ENCODE data around the gene AGBL5.

The AGBL5 gene

GRCh38 chr2:27050281-27050995, 1.0 kb upstream of the AGBL5 start:
- CTCF ChIA-PET = interaction anchor here (0.6 to 3.1 kb wide), 11 partner anchors 12 to 88 kb away, joined by 3 to 21 read pairs (median 4); partner anchors contain the start of genes ABHD1 and TMEM214
- H3K27me3 Mint-ChIP-seq = peaks cover 13% of the 10 kb centered on the region
- peak; percentile 93 for DNase-seq
- H3K36me3 Mint-ChIP-seq = peaks cover 20% of the 10 kb centered on the region
- H3K4me1 Mint-ChIP-seq = peaks cover 27% of the 10 kb centered on the region
- peak overlapping the region; percentile 92 for H3K4me3 Mint-ChIP-seq
- H3K27ac Mint-ChIP-seq = peak overlapping the region; percentile 98
- peaks cover 2% of the 10 kb centered on the region for H3K9me3 Mint-ChIP-seq

- Mint-ChIP-seq H3K9me3 (peaks cover 2% of the 10 kb centered on the region), H3K27me3 (peaks cover 13% of the 10 kb centered on the region), H3K27ac (peak overlapping the region; percentile 84), H3K4me1 (peaks cover 27% of the 10 kb centered on the region), H3K4me3 (peak overlapping the region; percentile 85), H3K36me3 (peaks cover 26% of the 10 kb centered on the region)
- DNase-seq = no peak
- CTCF ChIA-PET = interaction anchor here (1.1 to 3.1 kb wide), 7 partner anchors 10 to 47 kb away, joined by 3 to 21 read pairs (median 5); partner anchors contain the start of genes OST4 and TMEM214
Measured at GRCh38 chr2:27051902-27052645, 606 bp downstream of the AGBL5 start.

- peaks cover 13% of the 10 kb centered on the region for H3K27me3 Mint-ChIP-seq
- no peak overlapping the region for H3K27ac Mint-ChIP-seq
- no peak for DNase-seq
- H3K9me3 Mint-ChIP-seq = peaks cover 2% of the 10 kb centered on the region
- peaks cover 26% of the 10 kb centered on the region for H3K36me3 Mint-ChIP-seq
- peaks cover 26% of the 10 kb centered on the region for H3K4me1 Mint-ChIP-seq
- peak overlapping the region; percentile 10 for H3K4me3 Mint-ChIP-seq
- CTCF ChIA-PET = no interaction called here
Measured at GRCh38 chr2:27053321-27053720, 1.9 kb downstream of the AGBL5 start.

GRCh38 chr2:27053776-27054175, 2.3 kb downstream of the AGBL5 start:
- H3K27ac Mint-ChIP-seq = peak overlapping the region; percentile 5
- H3K9me3 Mint-ChIP-seq = peaks cover 2% of the 10 kb centered on the region
- no peak overlapping the region for H3K4me3 Mint-ChIP-seq
- DNase-seq = no peak
- peaks cover 13% of the 10 kb centered on the region for H3K27me3 Mint-ChIP-seq
- CTCF ChIA-PET = no interaction called here
- peaks cover 26% of the 10 kb centered on the region for H3K4me1 Mint-ChIP-seq
- peaks cover 26% of the 10 kb centered on the region for H3K36me3 Mint-ChIP-seq

- H3K4me1 Mint-ChIP-seq = peaks cover 19% of the 10 kb centered on the region
- peaks cover 28% of the 10 kb centered on the region for H3K36me3 Mint-ChIP-seq
- no peak for DNase-seq
- no peak overlapping the region for H3K27ac Mint-ChIP-seq
- H3K27me3 Mint-ChIP-seq = peaks cover 13% of the 10 kb centered on the region
- H3K9me3 Mint-ChIP-seq = peaks cover 2% of the 10 kb centered on the region
- CTCF ChIA-PET = no interaction called here
- no peak overlapping the region for H3K4me3 Mint-ChIP-seq
Measured at GRCh38 chr2:27054721-27055120, 3.3 kb downstream of the AGBL5 start.

GRCh38 chr2:27057184-27057583, 5.7 kb downstream of the AGBL5 start:
- Mint-ChIP-seq H3K4me1 (peaks cover 9% of the 10 kb centered on the region), H3K27ac (no peak overlapping the region), H3K27me3 (no peaks in the 10 kb centered on the region), H3K9me3 (no peaks in the 10 kb centered on the region), H3K4me3 (no peak overlapping the region), H3K36me3 (peaks cover 22% of the 10 kb centered on the region)
- CTCF ChIA-PET = no interaction called here
- DNase-seq = no peak

- CTCF ChIA-PET = interaction anchor here (0.9 kb wide), 1 partner anchor 11 kb away, joined by 3 read pairs; no protein-coding TSS in a partner anchor
- Mint-ChIP-seq H3K4me3 (no peak overlapping the region), H3K4me1 (peaks cover under 1% of the 10 kb centered on the region), H3K27me3 (no peaks in the 10 kb centered on the region), H3K9me3 (no peaks in the 10 kb centered on the region), H3K27ac (no peak overlapping the region), H3K36me3 (peaks cover 29% of the 10 kb centered on the region)
- no peak for DNase-seq
Measured at GRCh38 chr2:27058210-27058609, 6.7 kb downstream of the AGBL5 start.

- Mint-ChIP-seq H3K4me1 (no peaks in the 10 kb centered on the region), H3K9me3 (no peaks in the 10 kb centered on the region), H3K27ac (no peak overlapping the region), H3K27me3 (no peaks in the 10 kb centered on the region), H3K36me3 (peaks cover 24% of the 10 kb centered on the region), H3K4me3 (no peak overlapping the region)
- CTCF ChIA-PET = interaction anchor here (1.4 kb wide), 1 partner anchor 243 kb away, joined by 3 read pairs; no protein-coding TSS in a partner anchor
- no peak for DNase-seq
Measured at GRCh38 chr2:27059141-27059820, 7.8 kb downstream of the AGBL5 start.

- no peaks in the 10 kb centered on the region for H3K9me3 Mint-ChIP-seq
- H3K27ac Mint-ChIP-seq = no peak overlapping the region
- no peaks in the 10 kb centered on the region for H3K4me1 Mint-ChIP-seq
- DNase-seq = no peak
- CTCF ChIA-PET = interaction anchor here (0.6 kb wide), 1 partner anchor 44 kb away, joined by 3 read pairs; no protein-coding TSS in a partner anchor
- H3K36me3 Mint-ChIP-seq = peaks cover 23% of the 10 kb centered on the region
- H3K27me3 Mint-ChIP-seq = no peaks in the 10 kb centered on the region
- no peak overlapping the region for H3K4me3 Mint-ChIP-seq
Measured at GRCh38 chr2:27060323-27060722, 8.9 kb downstream of the AGBL5 start.

- H3K4me3 Mint-ChIP-seq = no peak overlapping the region
- no peak for DNase-seq
- H3K9me3 Mint-ChIP-seq = no peaks in the 10 kb centered on the region
- peaks cover 33% of the 10 kb centered on the region for H3K4me1 Mint-ChIP-seq
- no peaks in the 10 kb centered on the region for H3K27me3 Mint-ChIP-seq
- CTCF ChIA-PET = no interaction called here
- no peak overlapping the region for H3K27ac Mint-ChIP-seq
- H3K36me3 Mint-ChIP-seq = peaks cover 50% of the 10 kb centered on the region
Measured at GRCh38 chr2:27065128-27065527, 13.7 kb downstream of the AGBL5 start.

GRCh38 chr2:27067385-27067784, 15.9 kb downstream of the AGBL5 start:
- Mint-ChIP-seq H3K4me3 (no peak overlapping the region), H3K36me3 (peaks cover 56% of the 10 kb centered on the region), H3K9me3 (no peaks in the 10 kb centered on the region), H3K27me3 (no peaks in the 10 kb centered on the region), H3K27ac (peak overlapping the region; percentile 55), H3K4me1 (peaks cover 45% of the 10 kb centered on the region)
- no peak for DNase-seq
- CTCF ChIA-PET = no interaction called here

- Mint-ChIP-seq H3K27me3 (no peaks in the 10 kb centered on the region), H3K36me3 (peaks cover 49% of the 10 kb centered on the region), H3K27ac (no peak overlapping the region), H3K9me3 (no peaks in the 10 kb centered on the region), H3K4me3 (peak overlapping the region; percentile 99), H3K4me1 (peaks cover 62% of the 10 kb centered on the region)
- CTCF ChIA-PET = interaction anchor here (0.8 kb wide), 1 partner anchor 11 kb away, joined by 3 read pairs; no protein-coding TSS in a partner anchor
- DNase-seq = no peak
Measured at GRCh38 chr2:27069436-27069835, 18.0 kb downstream of the AGBL5 start.

- CTCF ChIA-PET = no interaction called here
- Mint-ChIP-seq H3K4me1 (peaks cover 68% of the 10 kb centered on the region), H3K36me3 (peaks cover 46% of the 10 kb centered on the region)
Measured at GRCh38 chr2:27069961-27070618, 18.6 kb downstream of the AGBL5 start.

More at GRCh38 chr2:27069961-27070618, 18.6 kb downstream of the AGBL5 start:
- no peaks in the 10 kb centered on the region for H3K27me3 Mint-ChIP-seq
- peak overlapping the region; percentile 98 for H3K27ac Mint-ChIP-seq
- peak overlapping the region; percentile 99 for H3K4me3 Mint-ChIP-seq
- no peak for DNase-seq
- no peaks in the 10 kb centered on the region for H3K9me3 Mint-ChIP-seq

Measured in activated naive CD4-positive, alpha-beta T cell treated with anti-CD3 and anti-CD28 coated beads, Interleukin-2, amount 10 ng/mL, durations not matched to agents 7 days and 5 days (primary cell).